Measurements from ENCODE around the gene GPRASP2.
"Not testable (repeated sequence)": the region's sequence is repeated elsewhere in the genome, so short reads cannot be mapped to it uniquely, and the experiment has no call there.

GPRASP2 gene

DNA sequence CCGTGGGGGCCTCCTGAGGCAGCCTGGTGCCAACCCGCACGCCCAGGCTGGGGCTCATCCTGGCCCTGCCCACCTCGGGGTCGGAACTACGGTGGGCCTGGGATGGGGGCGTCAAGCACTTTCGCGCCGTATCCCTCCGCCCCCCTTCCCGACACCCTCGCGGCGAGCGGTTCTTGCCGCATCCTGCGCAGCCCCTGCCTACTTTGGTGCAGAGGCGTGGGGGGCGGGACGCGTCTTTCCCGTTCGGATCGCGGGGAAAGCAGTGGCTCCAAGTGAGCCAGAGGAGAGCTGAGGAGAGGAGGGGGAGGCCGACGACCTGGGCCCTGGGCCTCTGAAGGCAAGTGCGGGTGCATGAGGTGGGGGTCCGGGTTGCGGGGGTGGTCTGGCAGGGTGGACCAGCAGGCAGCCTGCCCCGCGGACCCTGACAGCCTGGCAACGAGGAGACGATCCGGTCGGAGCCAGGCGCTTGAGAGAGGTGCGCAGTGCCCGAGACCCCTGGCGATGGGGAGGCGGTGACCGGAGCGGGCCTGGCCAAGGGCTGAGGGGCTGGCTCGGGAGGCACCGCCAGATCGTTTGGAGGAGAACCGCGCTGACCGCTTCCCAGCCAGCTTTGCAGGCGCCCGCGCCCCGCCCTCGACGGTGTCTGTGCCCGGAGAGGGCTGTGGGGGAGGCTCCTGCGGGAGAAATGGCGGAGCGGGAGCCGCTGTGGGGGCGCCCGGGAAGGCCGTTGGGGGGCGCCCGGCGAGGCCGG, at the start of gene GPRASP2:
Gene GPRASP2 (plus strand): TSS at position 233 of the 751 bp plus-strand sequence. CDS start 2,422 bp downstream, outside the sequence.
- no peak for DNase-seq (ENCODE audit: low read depth in 2 of 2)

DNA sequence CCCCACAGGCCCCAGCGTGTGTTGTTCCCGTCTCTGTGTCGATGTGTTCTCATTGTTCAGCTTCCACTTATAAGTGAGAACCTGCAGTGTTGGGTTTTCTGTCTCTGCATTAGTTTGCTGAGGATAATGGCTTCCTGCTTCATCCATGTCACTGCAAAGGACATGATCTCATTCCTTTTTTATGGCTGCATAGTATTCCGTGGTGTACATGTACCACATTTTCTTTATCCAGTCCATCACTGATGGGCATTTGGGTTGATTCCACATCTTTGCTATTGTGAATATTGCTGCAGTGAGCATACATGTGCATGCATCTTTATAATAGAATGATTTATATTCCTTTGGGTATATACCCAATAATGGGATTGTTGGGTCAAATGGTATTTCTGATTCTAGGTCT, 48.4 kb upstream of the GPRASP2 start:
- not testable (repeated sequence) for DNase-seq (ENCODE audit: low read depth in 2 of 2)

DNA sequence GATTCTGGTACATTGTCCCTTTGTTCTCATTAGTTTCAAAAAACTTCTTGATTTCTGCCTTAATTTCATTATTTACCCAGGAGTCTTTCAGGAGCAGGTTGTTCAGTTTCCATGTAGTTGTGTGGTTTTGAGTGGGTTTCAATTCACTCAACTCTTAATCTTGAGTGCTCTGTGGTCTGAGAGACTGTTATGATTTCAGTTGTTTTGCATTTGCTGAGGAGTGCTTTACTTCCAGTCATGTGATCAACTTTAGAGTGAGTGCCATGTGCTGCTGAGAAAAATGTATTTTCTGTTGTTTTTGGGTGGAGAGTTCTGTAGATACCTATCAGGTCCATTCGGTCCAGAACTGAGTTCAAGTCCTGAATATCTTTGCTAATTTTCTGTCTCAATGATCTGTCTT, 45.2 kb upstream of the GPRASP2 start:
- DNase-seq (ENCODE audit: low read depth in 2 of 2), result not testable (repeated sequence)

DNA sequence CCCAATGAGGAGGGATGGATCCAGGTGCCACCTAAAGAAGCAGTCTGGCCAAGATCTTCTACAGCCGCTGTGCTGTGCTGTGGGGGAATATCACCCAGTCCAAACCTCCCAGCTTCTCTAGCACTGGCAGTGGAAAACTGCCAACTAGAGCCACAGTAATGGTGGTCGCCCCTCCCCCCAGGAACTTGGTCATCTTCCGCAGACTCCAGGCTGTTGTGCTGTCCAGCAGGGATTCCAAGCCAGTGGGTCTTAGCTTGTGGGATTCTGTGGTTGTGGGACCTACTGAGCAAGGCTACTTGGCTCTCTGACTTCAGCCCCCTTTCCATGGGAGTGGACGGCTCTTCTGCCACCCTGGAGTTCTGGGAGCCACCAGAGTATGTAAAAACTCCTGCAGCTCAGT, 42.7 kb upstream of the GPRASP2 start:
- DNase-seq (ENCODE audit: low read depth in 2 of 2), result no peak

DNA sequence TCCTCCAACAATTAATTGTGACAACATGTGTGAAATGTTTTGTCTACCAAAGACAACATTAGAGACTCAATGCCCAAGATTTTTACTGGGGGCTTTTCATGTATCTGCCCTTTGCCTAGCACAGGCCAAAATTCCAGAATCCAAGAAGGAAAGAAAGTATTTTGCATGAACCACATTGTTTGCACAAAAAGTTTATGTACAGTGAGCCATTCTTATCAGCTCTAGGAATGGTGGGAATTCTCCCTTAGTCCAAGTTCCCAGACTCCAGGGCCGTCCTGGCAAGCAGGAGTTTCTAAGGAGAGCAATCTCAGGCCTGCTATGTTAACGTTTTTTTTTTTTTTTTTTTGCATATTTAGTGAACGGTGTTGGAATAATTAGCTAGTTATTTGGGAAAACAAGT, 39.4 kb upstream of the GPRASP2 start:
- DNase-seq (ENCODE audit: low read depth in 2 of 2), result no peak

DNA sequence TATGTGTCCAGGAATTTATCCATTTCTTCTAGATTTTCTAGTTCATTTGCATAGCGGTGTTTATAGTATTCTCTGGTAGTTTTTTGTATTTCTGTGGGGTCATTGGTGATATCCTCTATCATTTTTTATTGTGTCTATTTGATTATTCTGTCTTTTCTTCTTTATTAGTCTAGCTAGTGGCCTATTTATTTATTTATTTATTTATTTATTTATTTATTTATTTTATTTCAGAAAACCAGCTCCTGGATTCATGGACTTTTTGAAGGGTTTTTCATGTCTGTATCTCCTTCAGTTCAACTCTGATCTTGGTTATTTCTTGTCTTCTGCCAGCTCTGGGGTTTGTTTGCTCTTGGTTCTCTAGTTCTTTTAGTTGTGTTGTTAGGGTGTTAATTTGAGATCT, 34.8 kb upstream of the GPRASP2 start:
- DNase-seq (ENCODE audit: low read depth in 2 of 2), result not testable (repeated sequence)

DNA sequence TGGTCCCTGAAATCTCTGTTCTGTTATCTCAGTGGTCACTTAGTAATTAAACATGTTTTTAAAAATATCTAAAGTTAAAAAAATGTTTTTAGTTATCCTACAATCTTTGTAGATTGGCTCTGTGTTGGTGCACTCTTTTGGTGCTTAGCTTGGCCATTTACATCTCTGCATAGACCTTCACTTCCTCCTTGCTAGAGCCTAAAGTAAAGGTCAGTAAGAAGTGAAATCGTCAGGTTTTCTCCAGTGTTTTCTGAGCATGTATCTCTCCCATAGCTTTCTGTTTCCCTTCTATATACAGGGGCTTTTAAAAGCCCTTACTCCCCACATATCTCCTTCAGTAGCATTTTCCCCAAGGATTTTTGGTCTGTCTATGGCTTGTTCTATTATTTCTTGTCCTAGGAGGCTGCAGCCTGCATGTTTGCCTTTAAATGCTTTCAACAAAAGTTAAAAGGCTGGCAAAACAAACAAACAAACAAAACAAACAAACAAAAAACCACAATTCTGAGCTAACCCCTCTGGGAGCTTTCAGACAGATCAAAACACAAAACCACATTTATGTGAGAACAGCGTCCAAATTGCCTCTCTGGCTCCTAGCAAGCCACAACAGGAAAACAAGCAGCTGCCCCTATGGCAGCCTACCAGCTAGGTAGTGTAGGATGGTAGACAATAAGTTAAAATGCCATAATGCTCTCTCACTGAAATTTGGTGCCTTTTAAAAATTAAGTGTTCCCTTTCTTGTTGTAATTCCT, 27.3 kb upstream of the GPRASP2 start:
- DNase-seq (ENCODE audit: low read depth in 2 of 2), result no peak

DNA sequence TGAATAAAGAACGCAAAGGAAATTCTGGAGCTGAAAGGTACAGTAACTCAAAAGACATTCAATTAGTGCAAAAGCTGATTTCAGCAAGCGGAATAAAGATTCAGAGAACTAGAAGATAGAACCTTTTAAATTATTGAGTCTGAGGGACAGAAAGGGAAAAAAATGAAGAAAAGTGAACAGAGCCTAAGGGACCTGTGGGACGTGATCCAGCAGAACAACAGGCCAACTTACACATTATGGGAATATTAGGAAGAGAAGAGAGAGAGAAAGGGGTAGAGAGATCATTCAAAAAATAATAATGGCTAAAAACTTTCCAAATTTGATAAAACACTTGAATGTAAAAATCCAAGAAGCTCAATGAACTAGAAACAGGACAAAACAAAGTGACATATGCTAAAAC, 17.5 kb upstream of the GPRASP2 start:
- DNase-seq (ENCODE audit: low read depth in 2 of 2), result no peak

DNA sequence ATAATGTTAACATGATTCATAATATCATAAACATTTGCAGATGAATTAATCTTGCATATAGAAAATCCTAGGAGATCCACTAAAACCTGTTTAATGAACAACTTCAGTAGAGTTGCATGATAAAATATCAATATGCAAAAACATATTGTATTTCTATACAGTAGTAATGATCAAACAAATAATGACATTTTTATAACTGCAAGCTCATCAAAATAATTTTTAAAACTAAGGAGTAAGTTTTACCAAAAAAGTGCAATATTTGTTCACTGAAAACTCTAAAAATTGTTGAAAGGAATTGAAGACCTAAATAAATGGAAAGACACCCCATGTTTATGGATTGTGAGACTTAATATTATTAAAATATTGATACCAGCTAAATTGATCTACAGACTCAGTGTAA, 15.9 kb upstream of the GPRASP2 start:
- DNase-seq (ENCODE audit: low read depth in 2 of 2), result no peak

DNA sequence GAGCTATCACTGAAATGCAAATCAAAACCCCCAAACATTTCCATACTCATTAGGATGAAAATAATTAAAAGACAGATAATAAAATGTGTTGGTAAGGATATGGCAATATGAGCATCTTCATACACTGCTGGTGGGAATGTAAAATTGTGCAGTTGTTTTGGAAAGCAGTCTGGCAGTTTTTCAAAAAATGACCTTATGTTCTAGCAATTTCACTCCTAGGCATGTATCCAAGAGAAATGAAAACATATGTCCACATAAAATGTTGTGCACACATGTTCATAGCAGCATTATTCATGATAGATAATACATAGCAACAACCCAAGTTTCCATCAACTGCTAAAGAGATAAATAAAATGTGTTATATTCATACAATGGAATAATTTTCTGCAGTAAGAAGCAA, 14.8 kb upstream of the GPRASP2 start:
- peak; percentile 40 to 53 for DNase-seq (ENCODE audit: low read depth in 2 of 2)

DNA sequence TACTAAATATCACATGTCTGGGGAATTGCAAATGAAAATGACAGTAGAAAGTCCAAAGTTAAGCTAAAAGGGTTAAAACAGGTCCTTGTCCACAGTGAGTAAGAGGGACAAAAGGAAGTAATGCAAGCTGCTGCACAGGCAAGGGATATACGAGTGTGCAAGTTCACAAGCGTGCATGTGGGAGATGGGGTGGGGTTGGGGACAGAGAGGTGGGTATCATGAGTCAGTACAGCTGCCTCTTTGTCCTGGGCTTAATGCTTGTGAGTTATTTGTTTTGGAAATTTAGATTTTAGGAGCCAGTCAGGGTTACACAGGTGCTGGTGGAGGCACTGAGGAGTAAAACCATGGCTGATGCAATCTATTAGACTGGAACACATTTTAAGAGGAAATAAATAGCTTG, 3.3 kb upstream of the GPRASP2 start:
- no peak for DNase-seq (ENCODE audit: low read depth in 2 of 2)

DNA sequence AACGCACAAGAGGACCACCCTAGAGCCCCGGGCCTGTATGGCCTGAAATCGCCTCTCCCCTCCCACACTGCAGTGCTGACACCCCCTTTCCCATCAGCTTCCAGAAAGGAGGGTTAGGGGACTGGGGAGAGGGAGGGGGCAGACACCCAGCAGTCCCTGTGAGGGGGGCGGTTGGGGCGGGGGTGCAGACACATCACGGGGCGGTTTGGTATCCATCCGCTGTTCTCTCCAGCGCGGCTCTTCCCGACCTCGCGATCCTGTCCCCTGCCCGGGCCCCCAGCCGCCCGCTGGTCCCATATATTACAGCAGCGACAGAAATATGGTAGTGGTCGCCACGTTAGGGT, 404 bp upstream of the GPRASP2 start:
- no peak for DNase-seq (ENCODE audit: low read depth in 2 of 2)

DNA sequence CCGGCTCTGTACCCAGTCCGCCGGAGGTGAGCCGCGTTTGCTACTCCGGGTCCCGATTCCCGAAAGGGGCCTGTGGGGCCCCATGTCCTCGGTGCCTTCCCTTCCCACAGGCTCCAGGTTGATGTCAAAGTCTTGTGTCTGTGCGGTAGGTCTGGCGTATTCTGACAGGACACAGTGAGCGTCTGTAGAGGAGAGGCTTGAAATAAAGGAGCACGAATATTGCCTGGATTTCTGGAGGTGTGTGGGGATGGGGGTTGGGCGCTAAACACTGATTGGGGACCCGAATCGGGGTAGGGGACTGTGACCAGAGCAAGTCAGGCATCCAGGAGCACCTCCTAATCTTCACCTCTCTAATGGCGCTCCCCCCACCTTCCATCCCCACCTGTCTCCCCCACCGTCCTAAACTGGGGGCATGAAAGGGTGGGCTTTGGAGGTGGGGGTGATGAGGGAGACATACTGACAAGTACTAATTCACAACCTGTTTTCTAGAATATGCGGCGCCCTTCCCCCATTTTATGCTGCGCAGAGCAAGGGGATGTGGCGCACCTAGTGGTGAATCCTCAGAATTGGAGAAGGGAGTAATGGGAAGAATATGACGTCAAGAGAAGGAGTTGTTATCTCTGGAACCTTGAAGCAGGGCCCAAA, 855 bp downstream of the GPRASP2 start:
- DNase-seq (ENCODE audit: low read depth in 2 of 2), result peak in 1 of 2 experiments; percentile 12

DNA sequence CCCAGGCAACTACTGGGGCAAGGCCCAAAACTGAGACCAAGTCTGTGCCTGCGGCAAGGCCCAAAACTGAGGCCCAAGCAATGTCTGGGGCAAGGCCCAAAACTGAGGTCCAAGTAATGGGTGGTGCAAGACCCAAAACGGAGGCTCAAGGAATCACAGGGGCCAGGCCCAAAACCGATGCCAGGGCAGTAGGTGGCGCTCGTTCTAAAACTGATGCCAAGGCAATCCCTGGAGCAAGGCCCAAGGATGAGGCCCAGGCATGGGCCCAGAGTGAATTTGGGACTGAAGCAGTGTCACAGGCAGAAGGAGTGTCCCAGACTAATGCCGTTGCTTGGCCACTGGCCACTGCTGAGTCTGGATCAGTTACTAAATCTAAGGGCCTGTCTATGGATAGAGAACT, 2.7 kb downstream of the GPRASP2 start:
- no peak for DNase-seq (ENCODE audit: low read depth in 2 of 2)

DNA sequence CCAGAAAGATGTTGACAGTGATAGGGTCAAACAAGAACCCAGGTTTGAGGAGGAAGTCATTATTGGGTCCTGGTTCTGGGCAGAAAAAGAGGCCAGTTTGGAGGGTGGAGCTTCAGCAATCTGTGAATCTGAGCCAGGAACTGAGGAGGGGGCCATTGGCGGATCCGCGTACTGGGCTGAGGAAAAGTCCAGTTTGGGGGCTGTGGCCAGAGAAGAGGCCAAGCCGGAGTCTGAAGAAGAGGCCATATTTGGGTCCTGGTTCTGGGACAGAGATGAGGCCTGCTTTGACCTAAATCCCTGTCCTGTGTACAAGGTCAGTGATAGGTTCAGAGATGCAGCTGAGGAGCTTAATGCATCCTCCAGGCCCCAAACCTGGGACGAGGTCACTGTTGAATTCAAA, 3.7 kb downstream of the GPRASP2 start:
- no peak for DNase-seq (ENCODE audit: low read depth in 2 of 2)

DNA sequence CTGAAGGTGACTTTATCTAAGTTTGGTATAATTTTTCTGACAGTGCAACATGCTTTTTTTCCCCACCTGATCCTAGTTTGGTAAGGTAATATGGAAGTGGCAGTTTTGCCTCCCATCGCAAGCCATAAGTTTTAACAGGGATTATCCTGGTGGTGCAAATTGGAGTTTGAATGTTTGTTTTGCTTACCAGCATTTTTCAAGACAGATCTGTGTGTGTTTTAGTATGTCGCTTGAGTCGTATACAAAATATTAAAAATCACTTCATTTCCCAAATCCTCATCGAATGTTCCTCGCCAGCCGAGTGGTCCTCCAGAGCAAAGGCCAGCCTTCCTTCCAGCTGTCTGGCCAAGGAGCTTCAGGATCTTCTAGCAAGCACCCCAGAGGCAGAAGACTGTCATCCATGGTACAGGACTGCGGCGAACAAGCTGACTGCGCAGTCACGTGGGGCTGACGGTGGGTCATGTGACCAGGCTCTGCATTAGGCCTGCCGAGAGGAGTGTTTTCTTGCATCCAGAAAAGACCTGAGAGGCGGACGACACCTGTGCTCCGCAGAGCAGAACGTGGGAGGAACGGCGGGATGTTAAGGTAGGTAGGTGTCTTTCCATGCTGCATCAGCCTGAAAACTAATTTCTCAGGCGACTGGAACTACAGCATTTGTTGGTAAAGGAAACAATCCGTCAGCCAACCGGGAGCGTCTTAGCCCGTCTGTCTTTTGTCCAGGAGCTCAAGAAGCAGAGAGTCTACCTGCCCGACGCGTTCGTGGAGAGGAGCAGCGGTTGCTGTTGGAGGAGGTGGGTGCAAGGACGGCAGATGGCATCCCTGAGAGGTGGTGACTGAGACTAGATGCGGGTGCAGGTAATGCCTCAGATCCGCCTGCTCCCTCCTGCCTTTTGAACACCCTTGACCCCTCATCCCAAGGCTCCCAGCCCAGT, 8.3 kb downstream of the GPRASP2 start, which contains the start of gene GPRASP3:
Gene GPRASP3 (plus strand): TSS at position 507 of the 932 bp plus-strand sequence. CDS start 28,253 bp downstream, outside the sequence.
- DNase-seq (ENCODE audit: low read depth in 2 of 2), result peak; percentile 22 to 36

DNA sequence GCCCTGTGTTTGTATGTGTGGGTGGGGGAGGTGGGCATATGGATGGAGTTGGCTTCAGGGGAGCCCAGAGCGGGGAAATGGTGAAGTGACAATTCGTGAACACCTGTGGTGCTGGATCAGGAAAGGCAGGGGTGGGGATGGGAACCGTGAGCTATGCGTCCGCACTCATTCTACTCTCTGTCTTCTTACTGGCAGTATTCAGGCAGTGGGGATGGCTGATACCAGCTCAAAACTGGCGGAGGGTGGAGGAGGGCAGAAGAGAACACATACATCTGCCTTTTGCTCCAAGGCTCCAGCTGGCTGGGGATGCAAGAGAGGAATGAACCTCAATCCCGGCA, 8.9 kb downstream of the GPRASP2 start:
- not testable (repeated sequence) for DNase-seq (ENCODE audit: low read depth in 2 of 2)

DNA sequence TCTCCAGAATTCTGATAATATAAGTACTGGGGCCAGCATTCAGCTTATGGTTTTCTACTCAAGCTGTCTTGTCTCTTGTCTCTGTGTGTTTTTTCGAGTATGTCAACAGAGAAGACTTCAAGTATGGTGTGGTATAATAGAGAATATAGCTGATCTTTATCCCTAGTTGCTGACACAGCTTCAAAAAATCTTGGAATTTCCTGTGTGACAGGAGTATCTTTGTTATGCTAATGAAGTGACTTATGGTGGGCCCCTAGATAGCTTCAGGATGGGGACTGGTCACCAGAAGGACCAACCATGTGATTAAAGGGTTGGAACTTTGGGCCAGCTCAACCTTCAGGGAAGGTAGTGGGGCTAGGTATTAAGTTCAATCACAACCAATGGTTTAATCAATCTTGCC, 11.2 kb downstream of the GPRASP2 start:
- no peak for DNase-seq (ENCODE audit: low read depth in 2 of 2)

DNA sequence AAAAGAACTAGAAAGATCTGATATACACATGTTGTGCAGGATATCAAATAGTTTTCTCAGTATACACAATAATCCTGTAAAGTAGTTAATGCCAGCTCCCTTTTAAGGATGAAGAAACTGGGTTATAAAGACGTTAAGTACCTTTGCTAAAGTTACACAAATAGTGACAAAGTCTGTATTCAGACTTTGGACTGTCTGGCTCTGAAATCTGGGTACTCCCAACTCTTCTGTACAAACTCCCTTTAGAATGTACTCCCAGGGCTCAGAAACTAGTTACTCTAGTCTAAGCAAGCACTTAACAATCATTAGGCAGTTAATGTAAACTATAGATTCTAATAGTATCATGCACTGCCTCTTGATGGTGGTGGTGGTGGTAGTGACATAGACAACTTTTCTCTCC, 15.5 kb downstream of the GPRASP2 start:
- DNase-seq (ENCODE audit: low read depth in 2 of 2), result no peak

DNA sequence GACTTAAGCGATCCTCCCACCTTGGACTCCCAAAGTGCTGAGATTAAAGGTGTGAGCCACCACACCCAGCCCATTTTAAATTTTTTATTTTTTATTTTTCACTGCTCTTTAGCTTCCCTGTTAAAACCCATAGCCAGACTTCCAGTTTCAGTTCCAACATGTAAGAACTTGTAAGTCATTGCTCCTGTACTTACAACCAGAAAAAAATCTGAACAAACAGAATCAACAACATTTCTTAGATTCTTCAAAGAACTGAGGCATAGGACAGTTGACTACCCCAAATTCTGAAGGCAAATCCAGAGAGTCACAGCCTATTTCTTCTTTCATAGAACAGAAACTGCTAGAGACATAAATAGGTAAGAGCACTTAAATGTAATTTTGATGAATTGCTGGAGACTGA, 16.4 kb downstream of the GPRASP2 start:
- no peak for DNase-seq (ENCODE audit: low read depth in 2 of 2)

DNA sequence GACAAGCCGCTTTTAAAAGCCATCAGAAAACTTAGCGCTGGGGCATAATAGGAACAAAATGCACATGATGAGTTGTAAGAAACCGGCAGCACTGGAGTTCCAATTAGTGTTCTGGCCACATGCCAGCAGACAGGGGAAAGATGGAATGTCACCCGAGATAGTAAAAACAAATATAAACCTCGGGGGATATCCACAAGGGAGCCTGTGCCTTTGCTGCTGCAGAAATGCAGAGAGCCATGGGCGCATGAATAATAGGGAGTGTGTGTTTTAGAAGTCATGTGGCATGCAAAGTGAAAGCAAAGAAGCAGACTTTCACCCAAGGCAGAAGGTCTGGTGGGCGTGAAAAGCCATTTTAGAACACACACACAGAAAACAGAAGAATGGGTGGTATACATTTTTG, 27.4 kb downstream of the GPRASP2 start:
- DNase-seq (ENCODE audit: low read depth in 2 of 2), result no peak

DNA sequence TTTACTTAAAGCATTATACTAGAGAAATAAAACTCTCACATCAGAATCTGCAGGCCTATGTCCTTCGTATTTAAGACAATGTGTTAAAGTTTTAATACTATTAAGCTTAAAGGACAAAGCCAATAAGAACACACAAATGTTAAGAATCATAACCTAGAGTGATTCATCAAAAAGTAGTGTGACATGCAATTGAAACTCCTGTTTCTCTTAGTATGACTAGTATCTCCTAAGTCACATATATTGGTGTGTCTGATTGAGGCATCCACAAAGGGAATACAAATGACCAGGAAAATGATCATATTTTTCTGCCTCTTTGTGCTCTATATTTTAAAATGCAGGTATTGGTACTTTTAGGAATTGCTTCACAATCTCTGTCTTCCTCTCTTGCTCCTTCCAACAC, 32.1 kb downstream of the GPRASP2 start:
- no peak for DNase-seq (ENCODE audit: low read depth in 2 of 2)
